A204.1 (cell line): ENCODE measurements around the gene FNDC3B.
"Not testable (repeated sequence)": the region's sequence is repeated elsewhere in the genome, so short reads cannot be mapped to it uniquely, and the experiment has no call there.

Experiments used
- FAIRE-seq: peaks from 2 replicates; lab custom pipeline; 2012; peaks lifted over from hg19 to GRCh38; lab: Jason Lieb, UNC

Gene FNDC3B

GRCh38 chr3:172342097-172342659, 302.8 kb downstream of the FNDC3B start:
- no peak for FAIRE-seq

GRCh38 chr3:172343117-172343516, 303.7 kb downstream of the FNDC3B start:
- FAIRE-seq = no peak

- no peak for FAIRE-seq
Measured at GRCh38 chr3:172343979-172344378, 304.6 kb downstream of the FNDC3B start.

GRCh38 chr3:172346161-172346560, 306.8 kb downstream of the FNDC3B start:
- no peak for FAIRE-seq

GRCh38 chr3:172347895-172348679, 308.7 kb downstream of the FNDC3B start:
- FAIRE-seq = no peak

- no peak for FAIRE-seq
Measured at GRCh38 chr3:172351895-172352466, 312.6 kb downstream of the FNDC3B start.

- no peak for FAIRE-seq
Measured at GRCh38 chr3:172352786-172353185, 313.4 kb downstream of the FNDC3B start.

- no peak for FAIRE-seq
Measured at GRCh38 chr3:172354931-172355499, 315.6 kb downstream of the FNDC3B start.

GRCh38 chr3:172355836-172356235, 316.5 kb downstream of the FNDC3B start:
- no peak for FAIRE-seq

GRCh38 chr3:172356427-172356826, 317.0 kb downstream of the FNDC3B start:
- no peak for FAIRE-seq

GRCh38 chr3:172357850-172358754, 318.7 kb downstream of the FNDC3B start:
- FAIRE-seq = no peak

GRCh38 chr3:172359231-172359630, 319.9 kb downstream of the FNDC3B start:
- no peak for FAIRE-seq

GRCh38 chr3:172359996-172360395, 320.6 kb downstream of the FNDC3B start:
- FAIRE-seq = no peak

- no peak for FAIRE-seq
Measured at GRCh38 chr3:172362583-172362982, 323.2 kb downstream of the FNDC3B start.

- no peak for FAIRE-seq
Measured at GRCh38 chr3:172364374-172365027, 325.1 kb downstream of the FNDC3B start.

GRCh38 chr3:172365028-172365567, 325.7 kb downstream of the FNDC3B start:
- no peak for FAIRE-seq

GRCh38 chr3:172367205-172368105, 328.1 kb downstream of the FNDC3B start:
- no peak for FAIRE-seq

- FAIRE-seq = not testable (repeated sequence)
Measured at GRCh38 chr3:172368556-172368955, 329.2 kb downstream of the FNDC3B start.

GRCh38 chr3:172369590-172370259, 330.3 kb downstream of the FNDC3B start:
- no peak for FAIRE-seq

GRCh38 chr3:172370419-172370818, 331.0 kb downstream of the FNDC3B start:
- no peak for FAIRE-seq
